WERI-Rb-1 (cell line): Measurements from ENCODE around the gene SPATA6L.

Source experiments
- DNase-seq: peaks from one replicate; pipeline ENCODE4 v3.0.0-alpha.2; 2020
- H3K27ac ChIP-seq: fragments of 250-450 bp; sonication (Bioruptor Pico); 2 replicates; pipeline ENCODE4 v1.5.1; 2020; ENCODE audit warnings: mild to moderate bottlenecking, moderate library complexity
- H3K27me3 ChIP-seq: fragments of 250-450 bp; sonication (Bioruptor Pico); 2 replicates; pipeline ENCODE4 v1.5.1; 2021; ENCODE audit warnings: mild to moderate bottlenecking, low read depth, moderate library complexity; ENCODE audit not compliant: insufficient read depth, severe bottlenecking
- H3K36me3 ChIP-seq: fragments of 250-450 bp; sonication (Bioruptor Pico); 2 replicates; pipeline ENCODE4 v1.5.1; 2020; ENCODE audit warnings: mild to moderate bottlenecking, moderate library complexity
- H3K4me3 ChIP-seq: 2 replicates; pipeline ENCODE4 v1.5.1; 2011; ENCODE audit warnings: low read depth, mild to moderate bottlenecking, control low read depth, low read length
- H3K9me3 ChIP-seq: fragments of 250-450 bp; sonication (Bioruptor Pico); 2 replicates; pipeline ENCODE4 v1.5.1; 2021; ENCODE audit warnings: mild to moderate bottlenecking, moderate library complexity; ENCODE audit not compliant: severe bottlenecking
- CTCF ChIP-seq: IDR thresholded peaks from 2 replicates; pipeline ENCODE4 v1.5.1; 2011; ENCODE audit warnings: low read depth, mild to moderate bottlenecking, control low read depth, inconsistent platforms, low read length

The SPATA6L gene

DNA sequence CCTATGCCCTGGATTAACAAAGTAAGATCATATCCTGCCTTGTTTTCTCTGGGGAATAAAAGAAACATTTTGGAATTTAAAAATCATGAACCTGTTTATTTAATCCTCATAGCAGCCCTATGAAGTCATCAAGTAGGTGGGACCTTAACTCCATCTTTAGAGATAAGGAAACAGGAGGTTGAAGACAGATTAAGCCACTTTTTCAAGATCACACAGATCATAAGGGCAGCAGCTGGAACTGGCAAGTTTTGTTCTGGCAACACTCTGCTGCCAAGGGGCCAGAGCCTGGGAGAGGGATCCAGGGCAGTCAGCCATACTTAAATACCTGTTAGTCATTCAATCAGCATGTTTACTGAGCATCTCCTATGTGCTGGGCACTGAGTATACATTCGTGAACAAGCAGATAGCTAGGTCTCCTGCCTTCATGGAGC, 112.3 kb downstream of the SPATA6L start:
- TF ChIP-seq CTCF: no peak
- Histone ChIP-seq H3K9me3 (no peaks in the 10 kb centered on the region), H3K4me3 (no peak overlapping the region), H3K27me3 (no peaks in the 10 kb centered on the region), H3K27ac (no peak overlapping the region), H3K36me3 (no peaks in the 10 kb centered on the region)
- no peak for DNase-seq

DNA sequence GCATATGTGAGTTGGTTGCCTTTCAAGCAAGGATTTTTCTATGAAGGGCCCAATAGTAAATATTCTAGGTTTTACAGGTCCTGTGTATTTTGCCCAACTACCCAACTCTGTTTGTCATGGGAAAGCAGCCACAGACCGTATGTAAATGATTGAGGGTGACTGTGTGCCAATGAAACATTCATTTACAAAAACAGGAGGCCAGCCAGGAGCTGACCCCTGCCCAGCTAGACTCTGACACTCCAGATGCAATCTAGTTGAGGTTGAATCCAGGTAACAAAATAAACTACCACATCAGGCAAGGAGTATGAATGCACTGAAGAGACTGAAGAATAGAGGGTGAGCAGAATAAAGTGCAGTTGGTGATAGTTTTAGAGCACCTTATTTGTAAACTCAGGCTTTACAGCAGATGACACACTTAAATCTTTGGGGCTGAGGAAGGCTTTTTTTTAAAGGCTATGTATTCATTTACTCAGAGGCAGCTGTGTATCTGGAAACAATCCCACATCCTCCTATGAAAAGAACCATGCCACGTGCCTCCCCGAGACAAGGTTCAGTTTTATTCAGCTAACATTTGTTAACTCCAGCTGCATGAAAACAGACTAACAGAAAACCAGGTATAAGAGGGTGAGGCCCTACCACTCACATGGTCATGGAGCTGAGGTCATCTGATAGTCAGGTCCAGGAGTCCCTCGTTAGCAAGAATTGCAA, 115.3 kb downstream of the SPATA6L start:
- no peaks in the 10 kb centered on the region for H3K9me3 ChIP-seq
- no peak overlapping the region for H3K27ac ChIP-seq
- no peaks in the 10 kb centered on the region for H3K27me3 ChIP-seq
- no peak overlapping the region for H3K4me3 ChIP-seq
- H3K36me3 ChIP-seq: no peaks in the 10 kb centered on the region
- no peak for DNase-seq
- no peak for TF ChIP-seq CTCF

- no peak for DNase-seq
- no peak overlapping the region for H3K27ac ChIP-seq
- H3K36me3 ChIP-seq: no peaks in the 10 kb centered on the region
Observed at GRCh38 chr9:4549751-4550295, 116.5 kb downstream of the SPATA6L start.

DNA sequence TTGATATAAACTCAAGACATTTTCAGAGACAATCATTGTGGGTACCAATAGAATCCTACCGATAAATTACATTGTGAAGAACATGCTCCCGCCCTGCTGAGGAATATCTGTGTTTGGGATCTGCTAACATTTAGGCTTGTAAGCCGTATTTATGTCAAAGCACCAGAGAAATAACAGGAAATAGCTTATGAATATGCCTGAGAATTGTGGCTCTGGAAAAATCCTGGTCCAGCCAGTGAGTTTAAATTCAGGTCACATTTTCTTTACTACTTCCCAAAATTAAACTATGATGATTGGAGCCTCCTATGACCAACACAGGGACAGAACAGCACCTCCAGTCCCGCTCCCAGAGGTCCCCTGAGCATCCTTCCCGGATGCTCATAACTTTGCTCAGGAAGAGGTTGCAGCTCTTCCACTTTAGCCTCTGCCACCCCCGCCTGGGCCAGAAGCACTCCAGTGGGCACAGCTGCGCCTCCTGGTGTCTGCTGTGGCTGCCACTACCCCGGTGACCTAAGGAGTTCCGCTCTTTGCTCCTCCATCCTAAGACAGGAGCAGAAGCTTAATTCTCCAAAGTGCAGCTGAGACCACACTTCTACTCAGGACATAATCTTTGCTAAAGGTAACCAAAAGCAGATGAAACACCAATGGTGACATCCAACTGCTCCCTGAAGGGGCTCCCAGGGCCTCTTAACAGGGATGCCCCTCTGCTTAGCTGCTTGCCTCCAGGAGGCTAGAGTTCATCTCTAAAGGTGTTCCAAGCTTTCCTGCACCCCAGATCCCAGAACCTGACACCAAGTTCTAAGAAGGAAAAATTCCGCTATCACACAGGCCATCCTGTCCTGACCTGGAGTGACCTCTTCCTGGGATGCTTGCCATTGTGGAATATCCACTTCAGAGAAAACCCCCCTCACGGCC, 117.2 kb downstream of the SPATA6L start:
- no peak overlapping the region for H3K27ac ChIP-seq
- peak; percentile 17 for DNase-seq
- TF ChIP-seq CTCF: peak; percentile 61
- H3K36me3 ChIP-seq: no peaks in the 10 kb centered on the region
- H3K4me3 ChIP-seq: no peak overlapping the region
- H3K9me3 ChIP-seq: no peaks in the 10 kb centered on the region
- no peaks in the 10 kb centered on the region for H3K27me3 ChIP-seq

More at GRCh38 chr9:4549751-4550295, 116.5 kb downstream of the SPATA6L start:
- H3K27me3 ChIP-seq: no peaks in the 10 kb centered on the region
- no peak overlapping the region for H3K4me3 ChIP-seq
- no peak for TF ChIP-seq CTCF
- H3K9me3 ChIP-seq: no peaks in the 10 kb centered on the region
